ENCODE data around the gene NEDD9.

Gene NEDD9

GRCh38 chr6:11273406-11274065 is 41.1 kb upstream of the NEDD9 start:
- Histone ChIP-seq H3K27me3 (ENCODE audit: control insufficient read depth, insufficient read depth, low read length) (no peaks in the 10 kb centered on the region), H3K4me3 (ENCODE audit: low read depth, low read length) (no peak overlapping the region), H3K36me3 (ENCODE audit: control insufficient read depth, insufficient read depth, low read length) (no peaks in the 10 kb centered on the region), H3K4me1 (peaks cover 4% of the 10 kb centered on the region), H3K79me2 (no peaks in the 10 kb centered on the region), H3K9me3 (ENCODE audit: control insufficient read depth, low read length) (no peaks in the 10 kb centered on the region), H3K27ac (no peak overlapping the region), H3K9ac (no peak overlapping the region), H2AFZ (no peak overlapping the region), H3K4me2 (ENCODE audit: low read length) (no peak overlapping the region)
- TF ChIP-seq CTCF (IDR thresholded peaks at IDR 0.05) = no peak

GRCh38 chr6:11272491-11273192 is 40.2 kb upstream of the NEDD9 start:
- Histone ChIP-seq H3K27me3 (ENCODE audit: control insufficient read depth, insufficient read depth, low read length) (no peaks in the 10 kb centered on the region), H3K27ac (no peak overlapping the region), H3K4me2 (ENCODE audit: low read length) (no peak overlapping the region), H3K9me3 (ENCODE audit: control insufficient read depth, low read length) (no peaks in the 10 kb centered on the region), H3K36me3 (ENCODE audit: control insufficient read depth, insufficient read depth, low read length) (no peaks in the 10 kb centered on the region), H3K4me3 (ENCODE audit: low read depth, low read length) (no peak overlapping the region), H3K9ac (no peak overlapping the region), H3K4me1 (peaks cover 4% of the 10 kb centered on the region), H2AFZ (no peak overlapping the region), H3K79me2 (no peaks in the 10 kb centered on the region)
- no peak for TF ChIP-seq CTCF (IDR thresholded peaks at IDR 0.05)

GRCh38 chr6:11271228-11272020 is 39.0 kb upstream of the NEDD9 start:
- Histone ChIP-seq H3K9ac (no peak overlapping the region), H3K9me3 (ENCODE audit: control insufficient read depth, low read length) (no peaks in the 10 kb centered on the region), H3K4me3 (ENCODE audit: low read depth, low read length) (no peak overlapping the region), H2AFZ (no peak overlapping the region), H3K36me3 (ENCODE audit: control insufficient read depth, insufficient read depth, low read length) (no peaks in the 10 kb centered on the region), H3K27me3 (ENCODE audit: control insufficient read depth, insufficient read depth, low read length) (no peaks in the 10 kb centered on the region), H3K27ac (no peak overlapping the region), H3K4me2 (ENCODE audit: low read length) (no peak overlapping the region), H3K79me2 (no peaks in the 10 kb centered on the region), H3K4me1 (peaks cover 4% of the 10 kb centered on the region)
- TF ChIP-seq CTCF (IDR thresholded peaks at IDR 0.05) = no peak

- H3K27ac ChIP-seq = no peak overlapping the region
- no peaks in the 10 kb centered on the region for H3K9me3 ChIP-seq (ENCODE audit: control insufficient read depth, low read length)
- no peaks in the 10 kb centered on the region for H3K79me2 ChIP-seq
- H3K4me3 ChIP-seq (ENCODE audit: low read depth, low read length) = no peak overlapping the region
- H3K4me1 ChIP-seq = peaks cover 4% of the 10 kb centered on the region
- no peaks in the 10 kb centered on the region for H3K27me3 ChIP-seq (ENCODE audit: control insufficient read depth, insufficient read depth, low read length)
- H3K36me3 ChIP-seq (ENCODE audit: control insufficient read depth, insufficient read depth, low read length) = no peaks in the 10 kb centered on the region
- no peak overlapping the region for H2AFZ ChIP-seq
- no peak overlapping the region for H3K9ac ChIP-seq
- TF ChIP-seq CTCF (IDR thresholded peaks at IDR 0.05) = no peak
- no peak overlapping the region for H3K4me2 ChIP-seq (ENCODE audit: low read length)
Observed at GRCh38 chr6:11270030-11271027, 37.9 kb upstream of the NEDD9 start.

All from parathyroid adenoma (tissue), 2 donors.